ENCODE results near the gene FER1L5. TPM values are rescaled to one million over a fixed set of nuclear protein-coding genes. Genes with fewer than 3 reads are reported as not detected.

Gene FER1L5
- total RNA-seq, 1 experiment from 2014 or later: 1.2 TPM

DNA sequence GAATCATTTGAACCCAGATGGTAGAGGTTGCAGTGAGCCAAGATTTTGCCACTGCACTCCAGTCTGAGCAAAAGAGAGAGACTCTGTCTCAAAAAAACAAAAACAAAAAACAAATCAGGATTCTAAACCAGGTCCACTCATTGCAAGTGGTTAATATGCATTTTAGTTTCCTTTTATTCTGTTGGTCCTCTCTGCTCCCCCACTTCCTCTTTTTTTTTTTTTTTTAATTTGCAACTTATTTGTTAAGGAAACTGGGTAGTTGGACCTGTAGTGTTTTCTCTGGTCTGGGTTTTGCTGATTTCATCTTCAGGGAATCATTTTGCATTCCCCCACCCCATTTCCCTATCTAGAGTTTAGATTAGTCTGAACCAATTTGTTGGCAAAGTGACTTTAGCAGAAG is 14.0 kb downstream of the FER1L5 start:
- Histone ChIP-seq H3K9me3 (ENCODE audit: low read depth, low read length, poor library complexity, severe bottlenecking) (no peaks in the 10 kb centered on the region), H3K4me1 (ENCODE audit: insufficient read depth, low read length, poor library complexity, severe bottlenecking) (no peaks in the 10 kb centered on the region), H3K4me3 (ENCODE audit: low read depth, low read length, poor library complexity, severe bottlenecking) (no peak overlapping the region), H3K36me3 (ENCODE audit: insufficient read depth, low read length, poor library complexity, severe bottlenecking) (no peaks in the 10 kb centered on the region), H3K27ac (ENCODE audit: low read depth, low read length, poor library complexity, severe bottlenecking) (no peak overlapping the region), H3K27me3 (replicated peaks; ENCODE audit: insufficient read depth, low read depth, low read length, poor library complexity) (no peaks in the 10 kb centered on the region)
- no peak for DNase-seq (ENCODE audit: low spot score)
- intact Hi-C loops (cut with micrococcal nuclease; ENCODE audit: unreplicated experiment): no loop called here
- CTCF ChIA-PET: no interaction called here
- no TSS peak for BruUV-seq (replicated peaks)
- POLR2A ChIA-PET (ENCODE audit: low non-redundant PET): no interaction called here
- TF ChIP-seq, protein P1, sequence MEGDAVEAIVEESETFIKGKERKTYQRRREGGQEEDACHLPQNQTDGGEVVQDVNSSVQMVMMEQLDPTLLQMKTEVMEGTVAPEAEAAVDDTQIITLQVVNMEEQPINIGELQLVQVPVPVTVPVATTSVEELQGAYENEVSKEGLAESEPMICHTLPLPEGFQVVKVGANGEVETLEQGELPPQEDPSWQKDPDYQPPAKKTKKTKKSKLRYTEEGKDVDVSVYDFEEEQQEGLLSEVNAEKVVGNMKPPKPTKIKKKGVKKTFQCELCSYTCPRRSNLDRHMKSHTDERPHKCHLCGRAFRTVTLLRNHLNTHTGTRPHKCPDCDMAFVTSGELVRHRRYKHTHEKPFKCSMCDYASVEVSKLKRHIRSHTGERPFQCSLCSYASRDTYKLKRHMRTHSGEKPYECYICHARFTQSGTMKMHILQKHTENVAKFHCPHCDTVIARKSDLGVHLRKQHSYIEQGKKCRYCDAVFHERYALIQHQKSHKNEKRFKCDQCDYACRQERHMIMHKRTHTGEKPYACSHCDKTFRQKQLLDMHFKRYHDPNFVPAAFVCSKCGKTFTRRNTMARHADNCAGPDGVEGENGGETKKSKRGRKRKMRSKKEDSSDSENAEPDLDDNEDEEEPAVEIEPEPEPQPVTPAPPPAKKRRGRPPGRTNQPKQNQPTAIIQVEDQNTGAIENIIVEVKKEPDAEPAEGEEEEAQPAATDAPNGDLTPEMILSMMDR (conservative IDR thresholded peaks at IDR 0.05; ENCODE audit: low read depth, low read length): no peak
- no peak for TF ChIP-seq EZH2 (IDR thresholded peaks at IDR 0.05; ENCODE audit: borderline replicate concordance, low read depth, low read length, poor library complexity, severe bottlenecking)

DNA sequence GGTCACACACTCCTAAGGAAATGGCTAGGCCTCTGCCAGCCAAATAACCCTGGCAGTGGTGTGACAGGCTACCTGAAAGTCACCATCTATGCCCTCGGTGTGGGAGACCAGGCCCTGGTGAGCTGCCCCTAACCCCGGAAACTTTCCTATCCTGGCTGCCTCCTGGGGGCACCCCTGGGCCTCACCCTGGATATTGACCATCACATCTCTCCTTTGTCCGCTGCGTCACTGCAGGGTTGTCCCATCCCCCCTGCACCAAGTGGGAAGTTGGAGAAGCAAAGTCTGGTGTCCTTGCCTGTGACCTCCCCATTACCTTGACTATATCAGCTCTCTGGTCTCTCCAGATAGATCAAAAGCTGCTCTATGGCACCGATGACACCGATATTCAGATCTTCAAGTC is 18.8 kb downstream of the FER1L5 start:
- Histone ChIP-seq H3K36me3 (ENCODE audit: insufficient read depth, low read length, poor library complexity, severe bottlenecking) (no peaks in the 10 kb centered on the region), H3K4me1 (ENCODE audit: insufficient read depth, low read length, poor library complexity, severe bottlenecking) (peaks cover 21% of the 10 kb centered on the region), H3K9me3 (ENCODE audit: low read depth, low read length, poor library complexity, severe bottlenecking) (peaks cover 5% of the 10 kb centered on the region), H3K4me3 (ENCODE audit: low read depth, low read length, poor library complexity, severe bottlenecking) (no peak overlapping the region), H3K27me3 (replicated peaks; ENCODE audit: insufficient read depth, low read depth, low read length, poor library complexity) (no peaks in the 10 kb centered on the region), H3K27ac (ENCODE audit: low read depth, low read length, poor library complexity, severe bottlenecking) (no peak overlapping the region)
- intact Hi-C loops (cut with micrococcal nuclease; ENCODE audit: unreplicated experiment): no loop called here
- no TSS peak for BruUV-seq (replicated peaks)
- ChIA-PET CTCF (interaction anchor here (0.6 kb wide), 1 partner anchor 20 kb away, joined by 3 read pairs; no protein-coding TSS in a partner anchor), POLR2A (ENCODE audit: low non-redundant PET) (no interaction called here)
- DNase-seq (ENCODE audit: low spot score): no peak
- TF ChIP-seq, protein P1 (conservative IDR thresholded peaks at IDR 0.05; ENCODE audit: low read depth, low read length): no peak
- no peak for TF ChIP-seq EZH2 (IDR thresholded peaks at IDR 0.05; ENCODE audit: borderline replicate concordance, low read depth, low read length, poor library complexity, severe bottlenecking)

DNA sequence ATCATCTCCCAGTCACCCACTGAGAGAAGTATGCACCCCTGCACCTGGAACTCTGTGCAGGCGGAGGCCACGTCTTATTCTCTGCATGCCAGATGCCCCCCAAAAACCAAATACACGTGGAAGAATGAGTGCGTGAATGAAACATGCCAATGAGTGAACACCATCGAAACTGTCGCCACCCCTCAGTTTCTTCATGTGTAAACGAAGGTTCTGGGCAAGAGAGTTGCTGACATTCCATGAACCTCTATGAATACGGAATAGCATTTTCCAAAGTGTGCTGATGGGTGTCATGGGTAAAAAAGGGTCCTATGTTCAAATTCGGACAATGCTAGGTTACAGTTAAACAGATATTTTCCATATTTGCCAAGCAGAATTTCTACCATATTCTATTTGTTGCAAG is 19.8 kb downstream of the FER1L5 start:
- no peaks in the 10 kb centered on the region for H3K27me3 ChIP-seq (replicated peaks; ENCODE audit: insufficient read depth, low read depth, low read length, poor library complexity)
- no peaks in the 10 kb centered on the region for H3K36me3 ChIP-seq (ENCODE audit: insufficient read depth, low read length, poor library complexity, severe bottlenecking)
- no peak for DNase-seq (ENCODE audit: low spot score)
- no TSS peak for BruUV-seq (replicated peaks)
- intact Hi-C loops (cut with micrococcal nuclease; ENCODE audit: unreplicated experiment): no loop called here
- peaks cover 23% of the 10 kb centered on the region for H3K4me1 ChIP-seq (ENCODE audit: insufficient read depth, low read length, poor library complexity, severe bottlenecking)
- no peak overlapping the region for H3K27ac ChIP-seq (ENCODE audit: low read depth, low read length, poor library complexity, severe bottlenecking)
- TF ChIP-seq, protein P1 (conservative IDR thresholded peaks at IDR 0.05; ENCODE audit: low read depth, low read length): no peak
- no peak for TF ChIP-seq EZH2 (IDR thresholded peaks at IDR 0.05; ENCODE audit: borderline replicate concordance, low read depth, low read length, poor library complexity, severe bottlenecking)
- no peak overlapping the region for H3K4me3 ChIP-seq (ENCODE audit: low read depth, low read length, poor library complexity, severe bottlenecking)
- H3K9me3 ChIP-seq (ENCODE audit: low read depth, low read length, poor library complexity, severe bottlenecking): peaks cover 5% of the 10 kb centered on the region
- POLR2A ChIA-PET (ENCODE audit: low non-redundant PET): no interaction called here
- CTCF ChIA-PET: no interaction called here
